ENCODE results near the gene SLC22A1. TPM values are rescaled to one million over a fixed set of nuclear protein-coding genes. Genes with fewer than 3 reads are reported as not detected.

The SLC22A1 gene
- total RNA-seq, 2 donors from 2014 or later = 0.74 to 2.3 TPM

- H3K4me3 ChIP-seq = no peak overlapping the region
- H3K9me3 ChIP-seq = no peaks in the 10 kb centered on the region
- DNase-seq = no peak
- no peak overlapping the region for H3K9ac ChIP-seq (ENCODE audit: low read depth in 2 of 2, low read length in 2 of 2)
- no peak for TF ChIP-seq CTCF (IDR thresholded peaks at IDR 0.05)
- peaks cover 7% of the 10 kb centered on the region for H3K36me3 ChIP-seq
- H3K27me3 ChIP-seq = no peaks in the 10 kb centered on the region
- intact Hi-C loops (cut with DNase I) = no loop called here
- no peak overlapping the region for H3K27ac ChIP-seq
- no peaks in the 10 kb centered on the region for H3K4me1 ChIP-seq
Observed at GRCh38 chr6:160103825-160104100, 17.9 kb upstream of the SLC22A1 start.

GRCh38 chr6:160104821-160105517 is 16.6 kb upstream of the SLC22A1 start:
- no peak for TF ChIP-seq CTCF (IDR thresholded peaks at IDR 0.05)
- H3K27me3 ChIP-seq = no peaks in the 10 kb centered on the region
- no peaks in the 10 kb centered on the region for H3K9me3 ChIP-seq
- no peak for DNase-seq
- no peak overlapping the region for H3K4me3 ChIP-seq
- intact Hi-C loops (cut with DNase I) = no loop called here
- H3K4me1 ChIP-seq = no peaks in the 10 kb centered on the region
- peaks cover 7% of the 10 kb centered on the region for H3K36me3 ChIP-seq
- no peak overlapping the region for H3K27ac ChIP-seq
- no peak overlapping the region for H3K9ac ChIP-seq (ENCODE audit: low read depth in 2 of 2, low read length in 2 of 2)

GRCh38 chr6:160106010-160106409 is 15.6 kb upstream of the SLC22A1 start:
- no peaks in the 10 kb centered on the region for H3K4me1 ChIP-seq
- H3K9me3 ChIP-seq = no peaks in the 10 kb centered on the region
- no peak overlapping the region for H3K27ac ChIP-seq
- intact Hi-C loops (cut with DNase I) = no loop called here
- no peak for TF ChIP-seq CTCF (IDR thresholded peaks at IDR 0.05)
- DNase-seq = no peak
- no peaks in the 10 kb centered on the region for H3K27me3 ChIP-seq
- H3K4me3 ChIP-seq = no peak overlapping the region
- peaks cover 7% of the 10 kb centered on the region for H3K36me3 ChIP-seq
- H3K9ac ChIP-seq (ENCODE audit: low read depth in 2 of 2, low read length in 2 of 2) = no peak overlapping the region

- TF ChIP-seq CTCF (IDR thresholded peaks at IDR 0.05) = no peak
- Histone ChIP-seq H3K9me3 (no peaks in the 10 kb centered on the region), H3K27me3 (no peaks in the 10 kb centered on the region), H3K27ac (no peak overlapping the region), H3K9ac (ENCODE audit: low read depth in 2 of 2, low read length in 2 of 2) (no peak overlapping the region), H3K4me3 (no peak overlapping the region), H3K36me3 (peaks cover 7% of the 10 kb centered on the region), H3K4me1 (no peaks in the 10 kb centered on the region)
- no peak for DNase-seq
- intact Hi-C loops (cut with DNase I) = no loop called here
Observed at GRCh38 chr6:160106701-160107100, 14.9 kb upstream of the SLC22A1 start.

- DNase-seq = no peak
- H3K4me1 ChIP-seq = no peaks in the 10 kb centered on the region
- peaks cover 7% of the 10 kb centered on the region for H3K36me3 ChIP-seq
- H3K9ac ChIP-seq (ENCODE audit: low read depth in 2 of 2, low read length in 2 of 2) = no peak overlapping the region
- H3K4me3 ChIP-seq = no peak overlapping the region
- no peaks in the 10 kb centered on the region for H3K9me3 ChIP-seq
- intact Hi-C loops (cut with DNase I) = no loop called here
- no peak overlapping the region for H3K27ac ChIP-seq
- no peak for TF ChIP-seq CTCF (IDR thresholded peaks at IDR 0.05)
- no peaks in the 10 kb centered on the region for H3K27me3 ChIP-seq
Observed at GRCh38 chr6:160108077-160108476, 13.5 kb upstream of the SLC22A1 start.

Data from colonic mucosa (tissue), 4 donors.